Smooth muscle cell (in vitro differentiated cells): ENCODE measurements around the gene ARID3C. TPM values are rescaled to one million over a fixed set of nuclear protein-coding genes. Genes with fewer than 3 reads are reported as not detected.

Source experiments
- DNase-seq: peaks from one replicate; lab custom pipeline; 2025; ENCODE audit not compliant: unreplicated experiment; lab: John Stamatoyannopoulos, UW
- H2AFZ ChIP-seq: fragments of 200-600 bp; sonication (generic); 2 replicates; pipeline ENCODE4 v1.6.0; 2016; ENCODE audit warnings: antibody characterized with exemption, low read depth, mild to moderate bottlenecking
- H3F3A ChIP-seq: fragments of 200-600 bp; sonication (generic); 2 replicates; pipeline ENCODE4 v1.6.0; 2017; ENCODE audit warnings: antibody characterized with exemption, low read depth
- H3K27ac ChIP-seq: fragments of 200-600 bp; sonication (generic); 2 replicates; pipeline ENCODE4 v1.5.1; 2016; ENCODE audit warnings: low read depth, mild to moderate bottlenecking
- H3K27me3 ChIP-seq: fragments of 200-600 bp; sonication (generic); 2 replicates; pipeline ENCODE4 v1.6.1; 2016; ENCODE audit warnings: low read depth, mild to moderate bottlenecking
- H3K36me3 ChIP-seq: fragments of 200-600 bp; sonication (generic); 2 replicates; pipeline ENCODE4 v1.5.1; 2016; ENCODE audit warnings: low read depth
- H3K4me1 ChIP-seq: fragments of 200-600 bp; sonication (generic); 2 replicates; pipeline ENCODE4 v1.5.1; 2016; ENCODE audit warnings: low read depth
- H3K4me2 ChIP-seq: fragments of 200-600 bp; sonication (generic); 2 replicates; pipeline ENCODE4 v1.6.0; 2016; ENCODE audit warnings: mild to moderate bottlenecking
- H3K4me3 ChIP-seq: fragments of 200-600 bp; sonication (generic); 2 replicates; pipeline ENCODE4 v1.5.1; 2016; ENCODE audit warnings: mild to moderate bottlenecking
- H3K79me2 ChIP-seq: fragments of 200-600 bp; sonication (generic); 2 replicates; pipeline ENCODE4 v1.6.0; 2016; ENCODE audit warnings: low read depth, mild to moderate bottlenecking
- H3K9ac ChIP-seq: fragments of 200-600 bp; sonication (generic); 2 replicates; pipeline ENCODE4 v1.6.0; 2016; ENCODE audit warnings: low read depth
- H3K9me3 ChIP-seq: fragments of 200-600 bp; sonication (generic); replicated peaks from 2 replicates; pipeline ENCODE4 v1.5.1; 2016; ENCODE audit warnings: low read depth
- H4K20me1 ChIP-seq: fragments of 200-600 bp; sonication (generic); 2 replicates; pipeline ENCODE4 v1.6.0; 2016; ENCODE audit warnings: low read depth
- CTCF ChIP-seq: fragments of 200-600 bp; sonication (generic); IDR thresholded peaks from 2 replicates; pipeline ENCODE4 v1.5.1; 2017; ENCODE audit warnings: borderline replicate concordance, mild to moderate bottlenecking, antibody characterized with exemption; ENCODE audit not compliant: insufficient read depth, poor library complexity, severe bottlenecking
- WGBS: methylation state at CpG from one replicate; pipeline ENCODE4 v1.1.7; 2016; ENCODE audit warnings: low lambda C conversion rate; 5-methylcytosine and 5-hydroxymethylcytosine counted together
- polyA plus RNA-seq: library from polyadenylated mRNA; unstranded; fragments of >200 nt; fragmentation: Nextera tagmentation; extraction: Ambion mirVana; gene quantifications from 2 replicates; pipeline ENCODE4 v1.2.1, GENCODE V29; 2016
- total RNA-seq: library from RNA; depleted of rRNA; stranded (reverse); fragments of >200 nt; gene quantifications from 2 replicates; pipeline ENCODE4 v1.2.3, GENCODE V29; 2014

Gene ARID3C
- total and polyA plus RNA-seq, 2 experiments from 2014 or later = 0.40 TPM; not detected in 1

- H3K36me3 ChIP-seq = no peaks in the 10 kb centered on the region
- no peaks in the 10 kb centered on the region for H4K20me1 ChIP-seq
- H3K4me1 ChIP-seq = peaks cover 13% of the 10 kb centered on the region
- H3K27ac ChIP-seq = no peak overlapping the region
- no peaks in the 10 kb centered on the region for H3K9me3 ChIP-seq
- no peak overlapping the region for H2AFZ ChIP-seq
- peaks cover 16% of the 10 kb centered on the region for H3K27me3 ChIP-seq
- H3K79me2 ChIP-seq = peaks cover 62% of the 10 kb centered on the region
- H3K4me3 ChIP-seq = no peak overlapping the region
- peaks cover 7% of the 10 kb centered on the region for H3F3A ChIP-seq
- no peak for TF ChIP-seq CTCF
- no peak for DNase-seq
- H3K9ac ChIP-seq = no peak overlapping the region
- WGBS = 78% methylated on average over 2 of the region's 2 CpGs
- no peak overlapping the region for H3K4me2 ChIP-seq
Measured at GRCh38 chr9:34587271-34587670, 41.6 kb downstream of the ARID3C start.

- Histone ChIP-seq H3K4me1 (peaks cover 14% of the 10 kb centered on the region), H3K4me3 (no peak overlapping the region), H3K27ac (no peak overlapping the region), H3K79me2 (peaks cover 69% of the 10 kb centered on the region), H3F3A (peaks cover 7% of the 10 kb centered on the region), H2AFZ (no peak overlapping the region), H3K36me3 (no peaks in the 10 kb centered on the region), H4K20me1 (no peaks in the 10 kb centered on the region), H3K27me3 (peaks cover 11% of the 10 kb centered on the region), H3K4me2 (no peak overlapping the region), H3K9me3 (no peaks in the 10 kb centered on the region), H3K9ac (no peak overlapping the region)
- TF ChIP-seq CTCF = no peak
- 37% methylated on average over 11 of the region's 11 CpGs for WGBS
- no peak for DNase-seq
Measured at GRCh38 chr9:34585946-34586669, 42.8 kb downstream of the ARID3C start.

- Histone ChIP-seq H4K20me1 (no peaks in the 10 kb centered on the region), H3K9me3 (no peaks in the 10 kb centered on the region), H2AFZ (no peak overlapping the region), H3K9ac (no peak overlapping the region), H3K79me2 (peaks cover 71% of the 10 kb centered on the region), H3K36me3 (no peaks in the 10 kb centered on the region), H3K27ac (no peak overlapping the region), H3K4me2 (no peak overlapping the region), H3K4me1 (peaks cover 14% of the 10 kb centered on the region), H3F3A (peaks cover 7% of the 10 kb centered on the region), H3K27me3 (peaks cover 8% of the 10 kb centered on the region), H3K4me3 (no peak overlapping the region)
- WGBS = 90% methylated on average over 5 of the region's 5 CpGs
- TF ChIP-seq CTCF = no peak
- DNase-seq = no peak
Measured at GRCh38 chr9:34584970-34585369, 43.9 kb downstream of the ARID3C start.

- Histone ChIP-seq H3F3A (peaks cover 7% of the 10 kb centered on the region), H3K27ac (no peak overlapping the region), H3K4me1 (peaks cover 29% of the 10 kb centered on the region), H2AFZ (no peak overlapping the region), H3K9ac (no peak overlapping the region), H3K79me2 (peaks cover 65% of the 10 kb centered on the region), H3K27me3 (peaks cover 9% of the 10 kb centered on the region), H3K4me2 (no peak overlapping the region), H3K9me3 (no peaks in the 10 kb centered on the region), H3K36me3 (no peaks in the 10 kb centered on the region), H3K4me3 (no peak overlapping the region), H4K20me1 (no peaks in the 10 kb centered on the region)
- WGBS = 87% methylated on average over 5 of the region's 5 CpGs
- TF ChIP-seq CTCF = no peak
- DNase-seq = no peak
Measured at GRCh38 chr9:34582787-34583186, 46.1 kb downstream of the ARID3C start.
